IMR-90 (cell line): ENCODE measurements around the gene ACTR1A. TPM values are rescaled to one million over a fixed set of nuclear protein-coding genes. Genes with fewer than 3 reads are reported as not detected.

Source experiments
- ATAC-seq: fragments of 200-7000 bp; cut with Tn5 transposase; 2 replicates; pipeline ENCODE4 v1.9.1; 2020; ENCODE audit warnings: low read depth, mild to moderate bottlenecking, moderate library complexity
- BruUV-seq: library from RNA; stranded (reverse); fragments of 400-500 nt; replicated peaks from 2 replicates; lab custom pipeline; 2021; lab: Mats Ljungman, UMichigan
- CTCF ChIA-PET: fragments of 300-600 bp; formaldehyde crosslinking; extraction: SDS; loops from one replicate; lab custom pipeline; 2021; ENCODE audit warnings: antibody characterized with exemption; lab: Yijun Ruan, JAX
- POLR2A ChIA-PET: fragments of 300-600 bp; sonication (Branson Sonifier 250); formaldehyde crosslinking; loops from one replicate; lab custom pipeline; 2022; ENCODE audit warnings: antibody characterized with exemption; ENCODE audit not compliant: unreplicated experiment; lab: Charles Lee
- DNase-seq: peaks from one replicate; pipeline ENCODE4 v3.0.0; 2013
- H2AFZ ChIP-seq: replicated peaks from 2 replicates; pipeline ENCODE3; 2013; ENCODE audit warnings: low read length, mild to moderate bottlenecking; ENCODE audit not compliant: poor library complexity
- H2AK5ac ChIP-seq: 2 replicates; pipeline ENCODE4 v1.6.1; 2013; ENCODE audit warnings: low read depth, low read length, inconsistent platforms
- H2AK9ac ChIP-seq: replicated peaks from 2 replicates; pipeline ENCODE3; 2013; ENCODE audit warnings: mild to moderate bottlenecking, low read depth, low read length, moderate library complexity; ENCODE audit not compliant: poor library complexity
- H2BK120ac ChIP-seq: 2 replicates; pipeline ENCODE4 v1.6.1; 2013; ENCODE audit warnings: low read depth, low read length, inconsistent platforms
- H2BK15ac ChIP-seq: 3 replicates; pipeline ENCODE4 v1.6.1; 2013; ENCODE audit warnings: low read depth, low read length, inconsistent platforms
- H2BK20ac ChIP-seq: 2 replicates; pipeline ENCODE4 v1.6.1; 2013; ENCODE audit warnings: low read depth, mild to moderate bottlenecking, inconsistent platforms, low read length, moderate library complexity
- H2BK5ac ChIP-seq: 2 replicates; pipeline ENCODE4 v1.6.1; 2013; ENCODE audit warnings: mild to moderate bottlenecking, low read depth, low read length, inconsistent platforms; ENCODE audit not compliant: poor library complexity, severe bottlenecking
- H3K14ac ChIP-seq: replicated peaks from 2 replicates; pipeline ENCODE4 v1.6.1; 2013; ENCODE audit warnings: low read depth, low read length, inconsistent platforms
- H3K18ac ChIP-seq: 2 replicates; pipeline ENCODE4 v1.6.1; 2013; ENCODE audit warnings: low read depth, low read length, control low read depth
- H3K23ac ChIP-seq: 2 replicates; pipeline ENCODE4 v1.6.1; 2013; ENCODE audit warnings: low read depth, low read length, inconsistent platforms
- H3K27ac ChIP-seq: 2 replicates; pipeline ENCODE4 v1.5.1; 2013; ENCODE audit warnings: mild to moderate bottlenecking, control low read depth, low read length; ENCODE audit not compliant: insufficient read depth
- H3K27me3 ChIP-seq: 2 replicates; pipeline ENCODE4 v1.6.1; 2013; ENCODE audit warnings: low read length; ENCODE audit not compliant: control insufficient read depth, insufficient read depth
- H3K36me3 ChIP-seq: 2 replicates; pipeline ENCODE4 v1.6.1; 2013; ENCODE audit warnings: low read length, mixed read lengths; ENCODE audit not compliant: control insufficient read depth, insufficient read depth
- H3K4ac ChIP-seq: 2 replicates; pipeline ENCODE4 v1.6.1; 2013; ENCODE audit warnings: low read depth, low read length, inconsistent platforms
- H3K4me1 ChIP-seq: 2 replicates; pipeline ENCODE4 v1.6.1; 2013; ENCODE audit warnings: low read length, mixed read lengths; ENCODE audit not compliant: control insufficient read depth, insufficient read depth
- H3K4me2 ChIP-seq: 2 replicates; pipeline ENCODE4 v1.6.1; 2013; ENCODE audit warnings: low read depth, mild to moderate bottlenecking, control low read depth, low read length, moderate library complexity
- H3K4me3 ChIP-seq: 2 replicates; pipeline ENCODE4 v1.5.1; 2013; ENCODE audit warnings: low read depth, mild to moderate bottlenecking, control low read depth, low read length, moderate library complexity; ENCODE audit not compliant: insufficient read depth
- H3K56ac ChIP-seq: 2 replicates; pipeline ENCODE4 v1.6.1; 2013; ENCODE audit warnings: low read length, inconsistent platforms; ENCODE audit not compliant: insufficient read depth; ENCODE audit errors: extremely low read depth
- H3K79me1 ChIP-seq, 2 experiments: 2 replicates each; pipeline ENCODE4 v1.6.1; 2013; ENCODE audit warnings: low read length in 2 of 2, inconsistent platforms in 1 of 2, low read depth in 1 of 2
- H3K9ac ChIP-seq: 2 replicates; pipeline ENCODE4 v1.6.1; 2013; ENCODE audit warnings: low read depth, low read length, control low read depth
- H3K9me1 ChIP-seq: 2 replicates; pipeline ENCODE4 v1.6.1; 2013; ENCODE audit warnings: low read length, inconsistent platforms; ENCODE audit not compliant: insufficient read depth
- H3K9me3 ChIP-seq: 2 replicates; pipeline ENCODE4 v1.6.1; 2013; ENCODE audit warnings: low read length; ENCODE audit not compliant: control insufficient read depth, insufficient read depth
- H4K20me1 ChIP-seq: 2 replicates; pipeline ENCODE4 v1.6.1; 2013; ENCODE audit warnings: low read length, inconsistent platforms; ENCODE audit not compliant: insufficient read depth
- H4K5ac ChIP-seq: 2 replicates; pipeline ENCODE4 v1.6.1; 2013; ENCODE audit warnings: mild to moderate bottlenecking, low read depth, low read length, control low read depth
- H4K8ac ChIP-seq, 2 experiments: 2 replicates each; pipeline ENCODE4 v1.6.1; 2013; ENCODE audit warnings: low read depth in 2 of 2, low read length in 2 of 2, control low read depth in 1 of 2, inconsistent platforms in 1 of 2
- H4K91ac ChIP-seq: 2 replicates; pipeline ENCODE4 v1.6.1; 2013; ENCODE audit warnings: low read depth, low read length, inconsistent platforms; ENCODE audit not compliant: insufficient read depth
- BHLHE40 ChIP-seq: fragments of 150-350 bp; IDR thresholded peaks from 2 replicates; pipeline ENCODE4 v1.6.1; 2016; ENCODE audit warnings: mild to moderate bottlenecking, low read depth, low read length
- CEBPB ChIP-seq: IDR thresholded peaks from 2 replicates; pipeline ENCODE4 v1.6.1; 2012; ENCODE audit warnings: low read depth, low read length, improper control_type of control experiment
- CHD1 ChIP-seq: IDR thresholded peaks from 2 replicates; pipeline ENCODE4 v1.6.1; 2012; ENCODE audit warnings: low read depth, low read length, improper control_type of control experiment
- FOS ChIP-seq: fragments of 150-350 bp; IDR thresholded peaks from 2 replicates; pipeline ENCODE4 v1.6.1; 2016; ENCODE audit warnings: low read depth, low read length
- MAFK ChIP-seq: IDR thresholded peaks from 2 replicates; pipeline ENCODE4 v1.6.1; 2012; ENCODE audit warnings: low read depth, low read length, improper control_type of control experiment
- MAZ ChIP-seq: IDR thresholded peaks from 2 replicates; pipeline ENCODE4 v1.6.1; 2012; ENCODE audit warnings: low read depth, mild to moderate bottlenecking, low read length, improper control_type of control experiment, moderate library complexity, borderline replicate concordance
- MXI1 ChIP-seq: IDR thresholded peaks from 2 replicates; pipeline ENCODE4 v1.6.1; 2012; ENCODE audit warnings: low read depth, mild to moderate bottlenecking, low read length, moderate library complexity, borderline replicate concordance
- NFE2L2 ChIP-seq: fragments of 150-350 bp; IDR thresholded peaks from 2 replicates; pipeline ENCODE4 v1.6.1; 2016; ENCODE audit warnings: low read depth, mild to moderate bottlenecking, low read length
- RAD21 ChIP-seq: IDR thresholded peaks from 2 replicates; pipeline ENCODE4 v1.6.1; 2012; ENCODE audit warnings: low read length, improper control_type of control experiment
- RCOR1 ChIP-seq: IDR thresholded peaks from 2 replicates; pipeline ENCODE4 v1.6.1; 2012; ENCODE audit warnings: mild to moderate bottlenecking, low read length, improper control_type of control experiment; ENCODE audit not compliant: insufficient replicate concordance
- RFX5 ChIP-seq: IDR thresholded peaks from 2 replicates; pipeline ENCODE4 v1.8.0; 2012; ENCODE audit warnings: low read depth, mild to moderate bottlenecking, low read length, moderate library complexity
- SMC3 ChIP-seq: fragments of 150-350 bp; IDR thresholded peaks from 2 replicates; pipeline ENCODE4 v1.6.1; 2016; ENCODE audit warnings: low read depth, mild to moderate bottlenecking, antibody characterized with exemption, low read length, moderate library complexity
- WGBS, 2 experiments: methylation state at CpG; one replicate each; pipeline versions ENCODE4 v1.1.5 to v1.1.7; 2013; ENCODE audit warnings: missing lambda C conversion rate in 2 of 2; ENCODE audit not compliant: insufficient read length in 1 of 2; ENCODE audit errors: extremely low coverage in 2 of 2; 5-methylcytosine and 5-hydroxymethylcytosine counted together
- dilution Hi-C: fragments of 300-500 bp; cut with HindIII; formaldehyde crosslinking; loops from one replicate; pipeline ENCODE4 v1.14.3; 2018; ENCODE audit warnings: low sequenced_read_pairs; ENCODE audit not compliant: unreplicated experiment
- in situ Hi-C: fragments of 300-500 bp; cut with MboI; formaldehyde crosslinking; loops from 3 replicates; pipeline ENCODE4 v1.14.3; 2019; ENCODE audit warnings: low sequenced_read_pairs, inconsistent platforms, mixed read lengths
- intact Hi-C: fragments of 100-400 bp; cut with micrococcal nuclease; formaldehyde crosslinking; loops from 2 replicates; pipeline ENCODE4 v1.10.0; 2022
- polyA plus RNA-seq, 3 experiments: library from polyadenylated mRNA; depleted of rRNA; stranded (reverse); fragments of >200 nt; gene quantifications; 2 replicates each; pipeline ENCODE4 v1.2.3, GENCODE V29; 2012; ENCODE audit warnings: low replicate concordance in 1 of 3
- total RNA-seq: library from RNA; depleted of rRNA; stranded (reverse); fragments of >200 nt; gene quantifications from 2 replicates; pipeline ENCODE4 v1.2.3, GENCODE V29; 2012
- TF ChIP-seq, protein P1 (sequence below): fragments of 150-350 bp; IDR thresholded peaks from 2 replicates; pipeline ENCODE4 v1.6.1; 2016; ENCODE audit warnings: low read depth, mild to moderate bottlenecking, low read length, moderate library complexity, borderline replicate concordance
- TF ChIP-seq, protein P2 (sequence below): conservative IDR thresholded peaks from 2 replicates; pipeline ENCODE4 v1.5.1; 2012; ENCODE audit warnings: mild to moderate bottlenecking, low read depth, low read length, improper control_type of control experiment

Gene ACTR1A
- total and polyA plus RNA-seq, 2 of the 4 experiments (the other 2 are of a cell fraction): 142 to 157 TPM

DNA sequence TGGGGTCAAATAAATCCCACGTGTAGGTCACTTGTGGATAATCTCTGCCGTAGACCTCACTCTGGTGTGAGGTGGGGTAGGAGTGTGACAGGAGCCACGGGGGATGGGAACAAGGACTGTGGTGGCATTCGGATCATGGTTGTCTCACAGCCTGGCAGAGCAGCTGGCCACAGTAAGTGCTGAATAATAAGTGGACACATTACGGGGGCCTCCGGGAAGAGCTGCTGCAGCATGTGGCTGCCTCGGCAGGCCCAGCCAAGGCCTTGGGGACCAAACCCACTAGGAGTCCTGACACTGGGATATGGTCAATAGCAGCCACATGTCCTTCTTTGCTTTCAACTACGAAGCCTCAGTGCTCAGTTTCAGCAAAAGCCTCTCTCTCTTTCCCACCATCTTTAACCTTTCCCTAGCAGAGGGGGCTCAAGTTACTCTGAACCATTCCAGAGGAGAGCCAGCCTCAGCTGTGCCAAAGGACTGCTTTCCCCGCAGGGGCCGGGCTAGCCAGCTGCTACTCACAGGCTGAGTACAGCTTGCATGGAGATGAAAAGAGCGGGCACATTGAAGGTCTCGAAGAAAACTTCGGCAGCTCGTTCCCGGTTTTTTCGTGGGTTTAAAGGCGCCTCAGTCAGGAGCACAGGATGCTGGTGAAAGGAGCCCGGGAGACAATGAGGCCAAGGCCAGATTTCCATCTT, 17.3 kb downstream of the ACTR1A start:
- intact Hi-C loops (no loop called here), in situ Hi-C loops (loop anchor here (10.0 kb wide), 1 partner anchor 260 kb away; the partner anchor contains the start of gene ELOVL3), dilution Hi-C loops (no loop called here)
- DNase-seq (no peak), ATAC-seq (no peak)
- Histone ChIP-seq H4K8ac (no peak overlapping the region), H3K9me1 (no peaks in the 10 kb centered on the region), H2AFZ (no peak overlapping the region), H3K14ac (no peak overlapping the region), H4K91ac (no peak overlapping the region), H3K56ac (no peak overlapping the region), H3K9me3 (no peaks in the 10 kb centered on the region), H3K27me3 (no peaks in the 10 kb centered on the region), H2BK20ac (no peak overlapping the region), H2BK120ac (no peak overlapping the region), H3K4me2 (no peak overlapping the region), H3K9ac (no peak overlapping the region), H2BK15ac (no peak overlapping the region), H3K4ac (no peak overlapping the region), H3K4me3 (no peak overlapping the region), H4K20me1 (peaks cover 9% of the 10 kb centered on the region), H2AK5ac (no peak overlapping the region), H2BK5ac (no peak overlapping the region), H4K5ac (no peak overlapping the region), H3K18ac (no peak overlapping the region), H3K27ac (no peak overlapping the region), H2AK9ac (no peak overlapping the region), H3K36me3 (peaks cover 82% of the 10 kb centered on the region), H3K79me1 (peaks cover 9 to 13% of the 10 kb centered on the region in 2 experiments), H3K23ac (no peak overlapping the region), H3K4me1 (no peaks in the 10 kb centered on the region)
- ChIA-PET CTCF (no interaction called here), POLR2A (no interaction called here)
- 90% methylated on average over 10 of the region's 18 CpGs; no CpG with 5 or more reads in 1 of the 2 experiments for WGBS, 2 experiments
- no TSS peak for BruUV-seq
- no peak for TF ChIP-seq MAZ
- TF ChIP-seq, protein P1, sequence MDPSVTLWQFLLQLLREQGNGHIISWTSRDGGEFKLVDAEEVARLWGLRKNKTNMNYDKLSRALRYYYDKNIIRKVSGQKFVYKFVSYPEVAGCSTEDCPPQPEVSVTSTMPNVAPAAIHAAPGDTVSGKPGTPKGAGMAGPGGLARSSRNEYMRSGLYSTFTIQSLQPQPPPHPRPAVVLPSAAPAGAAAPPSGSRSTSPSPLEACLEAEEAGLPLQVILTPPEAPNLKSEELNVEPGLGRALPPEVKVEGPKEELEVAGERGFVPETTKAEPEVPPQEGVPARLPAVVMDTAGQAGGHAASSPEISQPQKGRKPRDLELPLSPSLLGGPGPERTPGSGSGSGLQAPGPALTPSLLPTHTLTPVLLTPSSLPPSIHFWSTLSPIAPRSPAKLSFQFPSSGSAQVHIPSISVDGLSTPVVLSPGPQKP: no peak
- no peak for TF ChIP-seq SMC3
- no peak for TF ChIP-seq FOS
- TF ChIP-seq RAD21: no peak
- TF ChIP-seq RCOR1: no peak
- no peak for TF ChIP-seq CEBPB
- no peak for TF ChIP-seq RFX5
- no peak for TF ChIP-seq MAFK
- TF ChIP-seq MXI1: no peak
- TF ChIP-seq, protein P2, sequence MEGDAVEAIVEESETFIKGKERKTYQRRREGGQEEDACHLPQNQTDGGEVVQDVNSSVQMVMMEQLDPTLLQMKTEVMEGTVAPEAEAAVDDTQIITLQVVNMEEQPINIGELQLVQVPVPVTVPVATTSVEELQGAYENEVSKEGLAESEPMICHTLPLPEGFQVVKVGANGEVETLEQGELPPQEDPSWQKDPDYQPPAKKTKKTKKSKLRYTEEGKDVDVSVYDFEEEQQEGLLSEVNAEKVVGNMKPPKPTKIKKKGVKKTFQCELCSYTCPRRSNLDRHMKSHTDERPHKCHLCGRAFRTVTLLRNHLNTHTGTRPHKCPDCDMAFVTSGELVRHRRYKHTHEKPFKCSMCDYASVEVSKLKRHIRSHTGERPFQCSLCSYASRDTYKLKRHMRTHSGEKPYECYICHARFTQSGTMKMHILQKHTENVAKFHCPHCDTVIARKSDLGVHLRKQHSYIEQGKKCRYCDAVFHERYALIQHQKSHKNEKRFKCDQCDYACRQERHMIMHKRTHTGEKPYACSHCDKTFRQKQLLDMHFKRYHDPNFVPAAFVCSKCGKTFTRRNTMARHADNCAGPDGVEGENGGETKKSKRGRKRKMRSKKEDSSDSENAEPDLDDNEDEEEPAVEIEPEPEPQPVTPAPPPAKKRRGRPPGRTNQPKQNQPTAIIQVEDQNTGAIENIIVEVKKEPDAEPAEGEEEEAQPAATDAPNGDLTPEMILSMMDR: no peak
- no peak for TF ChIP-seq CHD1
- TF ChIP-seq BHLHE40: no peak
- TF ChIP-seq NFE2L2: no peak
